AG09319 (cell line): Measurements from ENCODE around the gene ATG9B.

ENCODE experiments used
- DNase-seq: peaks from one replicate; pipeline ENCODE4 v3.0.0-alpha.2; 2010; ENCODE audit warnings: low read depth; ENCODE audit errors: extremely low read depth
- CTCF ChIP-seq: IDR thresholded peaks from 2 replicates; pipeline ENCODE4 v1.5.1; 2011; ENCODE audit warnings: low read depth, mild to moderate bottlenecking, inconsistent platforms, low read length, moderate library complexity

ATG9B gene

GRCh38 chr7:150986556-150986955, 37.7 kb downstream of the ATG9B start:
- DNase-seq, result no peak
- no peak for TF ChIP-seq CTCF

- peak; percentile 76 for TF ChIP-seq CTCF
- DNase-seq, result no peak
Observed at GRCh38 chr7:150986099-150986512, 38.2 kb downstream of the ATG9B start.

- DNase-seq, result no peak
- TF ChIP-seq CTCF, result no peak
Observed at GRCh38 chr7:150983893-150984368, 40.4 kb downstream of the ATG9B start.

- DNase-seq, result no peak
- no peak for TF ChIP-seq CTCF
Observed at GRCh38 chr7:150982351-150982750, 41.9 kb downstream of the ATG9B start.

- no peak for TF ChIP-seq CTCF
- DNase-seq, result no peak
Observed at GRCh38 chr7:150981644-150982043, 42.6 kb downstream of the ATG9B start.

- DNase-seq, result no peak
- TF ChIP-seq CTCF, result no peak
Observed at GRCh38 chr7:150980663-150981062, 43.6 kb downstream of the ATG9B start.

GRCh38 chr7:150979713-150980390, 44.4 kb downstream of the ATG9B start:
- DNase-seq, result no peak
- TF ChIP-seq CTCF, result no peak
